Right atrium auricular region (tissue), 2 donors: Measurements from ENCODE around the gene SMTN. TPM values are rescaled to one million over a fixed set of nuclear protein-coding genes. Genes with fewer than 3 reads are reported as not detected.

Experiments
- DNase-seq: peaks from one replicate; pipeline ENCODE4 v3.0.0-alpha.2; 2019; ENCODE audit warnings: low spot score
- H3K27ac ChIP-seq, 2 donors: fragments of 200-600 bp; sonication (generic); 1 replicate in 1 of 2; 2 replicates in 1 of 2; pipeline ENCODE4 v1.5.1; 2016 to 2019
- H3K27me3 ChIP-seq, 2 donors: fragments of 200-600 bp; sonication (generic); one replicate each; pipeline versions ENCODE4 v1.5.1 to v1.6.0; 2017 to 2019
- H3K36me3 ChIP-seq: fragments of 200-600 bp; sonication (generic); one replicate; pipeline ENCODE4 v1.5.1; 2016
- H3K4me1 ChIP-seq, 2 donors: fragments of 200-600 bp; sonication (generic); one replicate each; pipeline versions ENCODE4 v1.5.1 to v1.6.0; 2017 to 2019
- H3K4me3 ChIP-seq, 2 donors: fragments of 200-600 bp; sonication (generic); 1 replicate in 1 of 2; 2 replicates in 1 of 2; pipeline ENCODE4 v1.5.1; 2017 to 2019; ENCODE audit warnings: mild to moderate bottlenecking in 1 of 2, moderate library complexity in 1 of 2
- H3K9me3 ChIP-seq, 2 donors: fragments of 200-600 bp; sonication (generic); one replicate each; pipeline ENCODE4 v1.5.1; 2019
- total RNA-seq, 2 donors: library from RNA; depleted of rRNA; stranded (reverse); fragments of >200 nt; gene quantifications; one replicate each; pipeline ENCODE4 v1.1.0, GENCODE V29; 2016
- TF ChIP-seq, protein P1 (sequence below), 2 donors: fragments of 200-600 bp; sonication (generic); IDR thresholded peaks; one replicate each; pipeline ENCODE4 v1.5.1; 2019; ENCODE audit warnings: antibody characterized with exemption in 2 of 2

The SMTN gene
- total RNA-seq, 2 donors from 2014 or later: 81.4 to 183 TPM

DNA sequence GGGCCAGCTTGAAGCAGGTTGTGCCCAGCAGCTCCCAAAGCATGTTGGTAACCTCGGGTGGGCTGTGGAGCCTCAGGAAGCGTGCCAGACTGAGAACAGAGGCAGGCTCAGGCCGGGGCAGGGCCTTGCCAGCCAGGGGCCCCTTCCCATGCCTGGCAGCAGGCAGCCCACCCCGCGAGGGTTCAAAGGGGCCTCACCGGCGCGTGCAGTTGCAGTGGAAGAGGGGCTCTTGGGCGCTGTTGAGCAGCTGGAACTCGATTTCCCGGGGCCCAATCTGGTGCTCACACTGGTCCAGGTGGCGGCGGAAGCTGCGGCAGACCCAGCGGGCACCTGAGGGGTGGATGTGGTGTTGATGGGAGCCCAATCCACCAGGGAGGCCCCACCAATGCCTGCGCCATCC lies 55.6 kb downstream of the SMTN start:
- Histone ChIP-seq H3K4me3 (no peak overlapping the region), H3K27ac (no peak overlapping the region), H3K4me1 (no peaks in the 10 kb centered on the region), H3K27me3 (no peaks in the 10 kb centered on the region), H3K36me3 (no peaks in the 10 kb centered on the region), H3K9me3 (no peaks in the 10 kb centered on the region)
- TF ChIP-seq, protein P1, sequence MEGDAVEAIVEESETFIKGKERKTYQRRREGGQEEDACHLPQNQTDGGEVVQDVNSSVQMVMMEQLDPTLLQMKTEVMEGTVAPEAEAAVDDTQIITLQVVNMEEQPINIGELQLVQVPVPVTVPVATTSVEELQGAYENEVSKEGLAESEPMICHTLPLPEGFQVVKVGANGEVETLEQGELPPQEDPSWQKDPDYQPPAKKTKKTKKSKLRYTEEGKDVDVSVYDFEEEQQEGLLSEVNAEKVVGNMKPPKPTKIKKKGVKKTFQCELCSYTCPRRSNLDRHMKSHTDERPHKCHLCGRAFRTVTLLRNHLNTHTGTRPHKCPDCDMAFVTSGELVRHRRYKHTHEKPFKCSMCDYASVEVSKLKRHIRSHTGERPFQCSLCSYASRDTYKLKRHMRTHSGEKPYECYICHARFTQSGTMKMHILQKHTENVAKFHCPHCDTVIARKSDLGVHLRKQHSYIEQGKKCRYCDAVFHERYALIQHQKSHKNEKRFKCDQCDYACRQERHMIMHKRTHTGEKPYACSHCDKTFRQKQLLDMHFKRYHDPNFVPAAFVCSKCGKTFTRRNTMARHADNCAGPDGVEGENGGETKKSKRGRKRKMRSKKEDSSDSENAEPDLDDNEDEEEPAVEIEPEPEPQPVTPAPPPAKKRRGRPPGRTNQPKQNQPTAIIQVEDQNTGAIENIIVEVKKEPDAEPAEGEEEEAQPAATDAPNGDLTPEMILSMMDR (IDR thresholded peaks at IDR 0.05): no peak
- no peak for DNase-seq

DNA sequence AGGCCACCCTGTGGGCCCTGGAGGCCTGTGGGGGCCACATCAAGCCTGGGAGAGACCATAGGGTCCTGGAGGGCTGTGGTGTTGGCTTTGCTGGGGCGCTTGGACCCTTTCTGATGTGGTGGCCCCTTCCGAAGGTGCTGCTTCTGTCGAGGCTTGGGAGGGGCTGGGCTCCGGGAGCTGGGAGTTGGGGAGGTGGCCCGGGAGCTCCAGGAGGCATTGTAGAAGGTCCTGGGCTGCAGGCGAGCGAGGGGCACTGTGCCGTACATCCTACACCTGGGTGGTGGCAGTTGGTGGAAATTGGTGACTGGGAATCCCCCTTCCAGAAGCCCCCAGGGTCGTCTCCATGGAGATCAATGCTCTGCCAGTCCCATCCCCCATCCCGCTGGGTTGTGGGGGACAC lies 56.6 kb downstream of the SMTN start:
- H3K27ac ChIP-seq: no peak overlapping the region
- H3K4me3 ChIP-seq: no peak overlapping the region
- H3K27me3 ChIP-seq: no peaks in the 10 kb centered on the region
- TF ChIP-seq, protein P1 (IDR thresholded peaks at IDR 0.05): no peak
- H3K4me1 ChIP-seq: peaks cover 0 to 1% of the 10 kb centered on the region in 2 donors
- no peaks in the 10 kb centered on the region for H3K36me3 ChIP-seq
- no peaks in the 10 kb centered on the region for H3K9me3 ChIP-seq
- DNase-seq: no peak

DNA sequence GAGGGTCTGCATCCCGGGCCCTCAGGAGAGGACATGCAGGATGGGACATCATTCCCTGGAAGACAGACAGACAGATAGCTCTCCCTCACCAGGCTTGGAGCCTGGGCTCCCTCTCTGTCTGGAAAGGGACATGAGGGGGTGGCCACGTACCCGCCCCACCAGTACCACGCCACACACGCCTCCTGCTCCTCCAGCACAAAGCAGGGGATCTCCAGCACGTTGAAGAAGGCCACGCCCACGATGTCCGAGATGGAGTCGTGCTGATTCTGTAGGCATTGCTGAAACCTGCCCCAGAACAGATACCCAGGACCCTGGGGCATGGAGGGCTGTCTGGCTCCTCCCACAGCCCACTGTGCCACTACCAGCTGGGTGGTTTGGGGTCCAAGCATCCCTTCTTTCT lies 57.0 kb downstream of the SMTN start:
- Histone ChIP-seq H3K4me1 (peaks cover 0 to 5% of the 10 kb centered on the region in 2 donors), H3K9me3 (no peaks in the 10 kb centered on the region), H3K4me3 (no peak overlapping the region), H3K27ac (no peak overlapping the region), H3K36me3 (no peaks in the 10 kb centered on the region), H3K27me3 (no peaks in the 10 kb centered on the region)
- TF ChIP-seq, protein P1 (IDR thresholded peaks at IDR 0.05): no peak
- no peak for DNase-seq

DNA sequence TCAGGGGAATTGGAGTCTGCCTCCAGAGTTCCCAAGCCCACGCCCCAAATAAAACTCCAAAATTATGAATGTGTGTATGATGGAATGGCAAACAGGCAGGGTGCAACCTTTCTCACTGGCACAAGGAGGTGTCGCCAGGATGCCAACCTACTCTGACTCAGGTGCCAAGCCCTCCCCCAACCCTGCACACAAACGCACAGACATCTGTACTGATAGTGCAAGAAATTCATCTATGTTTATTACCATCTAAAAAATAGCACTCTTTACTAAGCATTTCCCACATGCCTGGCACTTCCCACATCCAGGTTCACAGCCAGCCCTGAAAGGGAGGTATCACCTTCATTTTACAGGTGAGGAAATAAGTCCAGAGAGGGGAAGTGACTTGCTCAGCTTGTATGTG lies 57.9 kb downstream of the SMTN start:
- no peak for DNase-seq
- peaks cover 0 to 12% of the 10 kb centered on the region in 2 donors for H3K4me1 ChIP-seq

DNA sequence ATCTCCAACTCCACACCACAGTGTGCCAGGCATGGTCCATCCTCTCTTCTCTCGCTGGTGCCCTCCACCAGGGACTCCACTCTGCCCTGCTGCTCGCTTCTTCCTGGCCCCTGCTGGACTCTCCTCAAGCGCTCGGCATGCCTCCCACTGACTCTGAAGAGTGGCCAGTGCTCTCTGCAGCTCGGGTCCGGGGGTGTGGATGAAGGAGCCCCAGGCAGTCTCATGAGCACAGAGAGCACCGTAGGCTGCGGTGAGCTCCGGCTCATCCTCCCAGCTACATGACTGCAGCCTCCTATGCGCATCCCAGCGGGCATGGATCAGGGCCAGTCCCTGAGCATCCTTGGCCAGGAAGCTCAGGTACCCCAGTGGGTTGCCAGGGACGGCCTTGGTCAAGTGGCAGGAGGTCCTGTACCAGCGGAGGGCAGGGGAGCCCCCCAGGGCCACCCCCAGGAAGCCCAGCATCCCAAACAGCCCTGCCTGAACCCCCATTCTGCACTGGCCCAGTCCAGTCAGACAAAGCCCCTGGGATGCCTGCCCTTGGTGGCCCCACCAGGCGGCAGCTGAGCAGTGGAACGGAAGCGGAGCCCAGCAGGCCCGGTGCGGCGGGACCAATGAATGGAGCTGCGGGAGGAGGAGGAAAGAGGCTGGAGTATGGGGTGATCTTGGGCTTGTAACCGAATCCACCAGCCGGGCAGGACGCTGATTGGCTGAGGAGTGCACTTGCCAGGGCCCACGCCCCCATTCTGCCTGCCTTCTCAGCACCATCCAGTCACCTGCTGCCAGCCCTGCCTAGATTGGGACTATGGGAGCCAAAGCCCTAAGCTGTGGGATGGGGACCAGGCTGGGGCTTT lies 59.0 kb downstream of the SMTN start, which contains the start of gene PLA2G3:
Gene PLA2G3 (minus strand): TSS at position 643 of the 851 bp plus-strand sequence. CDS start 154 bp downstream, at position 489.
- no peak for DNase-seq

More for the DNA sequence above, 57.9 kb downstream of the SMTN start:
- Histone ChIP-seq H3K27me3 (no peaks in the 10 kb centered on the region), H3K27ac (no peak overlapping the region), H3K4me3 (no peak overlapping the region), H3K9me3 (no peaks in the 10 kb centered on the region), H3K36me3 (no peaks in the 10 kb centered on the region)
- TF ChIP-seq, protein P1 (IDR thresholded peaks at IDR 0.05): no peak

More for the DNA sequence above, 59.0 kb downstream of the SMTN start, which contains the start of gene PLA2G3:
- TF ChIP-seq, protein P1 (IDR thresholded peaks at IDR 0.05): no peak
- no peaks in the 10 kb centered on the region for H3K27me3 ChIP-seq
- no peak within 1 kb of the TSS for H3K4me3 ChIP-seq
- no peaks in the 10 kb centered on the region for H3K9me3 ChIP-seq
- H3K4me1 ChIP-seq: peaks cover 0 to 12% of the 10 kb centered on the region in 2 donors
- H3K36me3 ChIP-seq: no peaks in the 10 kb centered on the region
- H3K27ac ChIP-seq: no peak within 1 kb of the TSS
